Stimulated activated effector memory CD8-positive, alpha-beta T cell treated with anti-CD3 and anti-CD28 coated beads, Interleukin-12 subunit alpha, Interleukin-12 subunit beta, amount 100 ng/mL, for 72 hours (primary cell): Measurements from ENCODE around the gene MTRFR.
A peak's percentile ranks its signal among the peaks of the same experiment; 100 is the strongest.

ENCODE experiments used
- ATAC-seq: fragments of 150-1000 bp; cut with Tn5 transposase; 2 replicates; pipeline ENCODE4 v1.10.0; 2021
- DNase-seq, 2 donors: peaks; one replicate each; pipeline ENCODE4 v3.0.0; 2021 to 2022; ENCODE audit warnings: low spot score in 2 of 2
- H3K27ac Mint-ChIP-seq: one replicate; pipeline ENCODE4 v1.8.0; 2022; ENCODE audit warnings: mild to moderate bottlenecking, mixed read lengths
- H3K36me3 Mint-ChIP-seq: one replicate; pipeline ENCODE4 v1.8.0; 2022; ENCODE audit warnings: mild to moderate bottlenecking, mixed read lengths
- H3K4me1 Mint-ChIP-seq: one replicate; pipeline ENCODE4 v1.8.0; 2022; ENCODE audit warnings: mixed read lengths
- H3K4me3 Mint-ChIP-seq: one replicate; pipeline ENCODE4 v1.8.0; 2022; ENCODE audit warnings: mild to moderate bottlenecking, mixed read lengths
- H3K9me3 Mint-ChIP-seq: one replicate; pipeline ENCODE4 v1.8.0; 2022; ENCODE audit warnings: mixed read lengths

Gene MTRFR

DNA sequence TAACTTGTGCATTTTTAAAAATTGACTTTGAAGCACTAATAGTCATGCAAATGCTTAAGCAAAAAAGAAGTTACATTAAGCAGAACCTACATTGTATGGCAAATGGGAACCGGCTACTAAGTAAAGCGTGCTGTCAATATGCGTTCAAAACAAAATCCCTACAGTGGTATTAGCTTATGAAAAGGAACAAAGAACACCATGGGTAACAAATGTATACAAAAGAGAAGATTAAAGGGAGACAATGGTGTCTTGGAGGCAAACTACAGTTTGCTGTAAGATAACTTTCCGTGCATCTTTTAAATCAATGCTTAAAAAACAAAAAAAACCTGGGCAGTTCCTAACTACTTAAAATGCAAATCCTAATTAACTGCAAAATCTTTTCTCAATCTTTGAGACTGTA, 28.0 kb downstream of the MTRFR start:
- no peak for ATAC-seq
- H3K36me3 Mint-ChIP-seq, result peaks cover 70% of the 10 kb centered on the region
- H3K27ac Mint-ChIP-seq, result no peak overlapping the region
- no peaks in the 10 kb centered on the region for H3K9me3 Mint-ChIP-seq
- no peak for DNase-seq
- H3K4me3 Mint-ChIP-seq, result no peak overlapping the region
- H3K4me1 Mint-ChIP-seq, result peaks cover 6% of the 10 kb centered on the region

GRCh38 chr12:123263196-123263817, 30.1 kb downstream of the MTRFR start:
- Mint-ChIP-seq H3K4me1 (peaks cover 11% of the 10 kb centered on the region), H3K36me3 (peaks cover 48% of the 10 kb centered on the region), H3K9me3 (no peaks in the 10 kb centered on the region), H3K4me3 (no peak overlapping the region), H3K27ac (no peak overlapping the region)
- ATAC-seq (no peak), DNase-seq (no peak)

GRCh38 chr12:123264642-123265041, 31.4 kb downstream of the MTRFR start:
- ATAC-seq, result peak; percentile 31
- Mint-ChIP-seq H3K9me3 (no peaks in the 10 kb centered on the region), H3K36me3 (peaks cover 35% of the 10 kb centered on the region), H3K27ac (no peak overlapping the region), H3K4me1 (peaks cover 16% of the 10 kb centered on the region), H3K4me3 (no peak overlapping the region)
- DNase-seq, result no peak

DNA sequence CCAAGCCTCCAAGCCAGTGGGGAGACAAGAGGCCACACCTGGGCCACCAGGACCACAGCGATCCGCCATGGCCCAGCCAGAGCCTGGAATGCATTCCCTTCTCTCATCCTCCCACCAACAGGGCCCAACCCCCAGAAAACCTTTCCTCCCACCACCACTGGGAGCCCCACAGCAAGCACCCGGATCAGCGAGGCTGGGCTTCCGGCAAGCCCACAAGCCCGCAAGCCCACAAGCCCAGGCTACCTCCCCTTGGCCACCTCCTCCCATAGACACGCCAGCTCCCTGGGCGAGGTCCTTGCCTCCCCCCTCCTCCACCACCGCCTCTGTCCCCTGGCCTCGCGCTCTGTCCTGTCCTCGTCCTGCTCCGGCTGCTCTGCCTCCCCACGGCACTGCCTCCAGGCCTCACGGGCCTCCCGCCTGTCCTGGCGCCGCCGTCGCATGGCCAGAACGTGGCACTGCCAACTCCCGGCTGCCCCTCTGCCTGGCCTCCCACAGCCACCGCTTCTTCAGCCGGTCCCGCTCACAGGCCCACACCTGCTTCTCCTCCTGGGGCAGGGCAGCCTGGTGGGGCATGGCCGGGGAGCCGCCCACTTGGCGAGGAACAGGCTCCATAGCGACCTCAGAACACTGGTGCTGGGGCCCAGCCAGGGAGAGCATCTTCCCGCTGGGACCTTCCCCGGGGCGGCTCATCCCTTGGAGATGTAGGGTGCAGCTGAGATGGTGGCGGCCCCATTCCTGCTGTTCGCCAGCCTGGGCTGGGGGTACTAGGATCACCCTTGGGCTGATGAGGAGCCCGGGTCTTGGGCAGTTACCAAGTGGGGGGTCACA, 32.8 kb downstream of the MTRFR start:
- H3K36me3 Mint-ChIP-seq, result peaks cover 21% of the 10 kb centered on the region
- no peak for DNase-seq
- H3K27ac Mint-ChIP-seq, result no peak overlapping the region
- peaks cover 25% of the 10 kb centered on the region for H3K4me1 Mint-ChIP-seq
- no peak overlapping the region for H3K4me3 Mint-ChIP-seq
- ATAC-seq, result no peak
- H3K9me3 Mint-ChIP-seq, result no peaks in the 10 kb centered on the region

GRCh38 chr12:123266679-123267277, 33.5 kb downstream of the MTRFR start:
- peaks cover 25% of the 10 kb centered on the region for H3K4me1 Mint-ChIP-seq
- no peak for DNase-seq
- no peak overlapping the region for H3K4me3 Mint-ChIP-seq
- H3K36me3 Mint-ChIP-seq, result peaks cover 17% of the 10 kb centered on the region
- no peak for ATAC-seq
- H3K9me3 Mint-ChIP-seq, result no peaks in the 10 kb centered on the region
- H3K27ac Mint-ChIP-seq, result peak overlapping the region; percentile 54

GRCh38 chr12:123267335-123267920, 34.2 kb downstream of the MTRFR start:
- Mint-ChIP-seq H3K36me3 (peaks cover 13% of the 10 kb centered on the region), H3K27ac (peak overlapping the region; percentile 54), H3K4me1 (peaks cover 25% of the 10 kb centered on the region), H3K4me3 (no peak overlapping the region), H3K9me3 (no peaks in the 10 kb centered on the region)
- ATAC-seq (no peak), DNase-seq (no peak)

- peaks cover 25% of the 10 kb centered on the region for H3K4me1 Mint-ChIP-seq
- no peaks in the 10 kb centered on the region for H3K9me3 Mint-ChIP-seq
- H3K36me3 Mint-ChIP-seq, result peaks cover 6% of the 10 kb centered on the region
- no peak overlapping the region for H3K4me3 Mint-ChIP-seq
- ATAC-seq (no peak), DNase-seq (no peak)
- H3K27ac Mint-ChIP-seq, result peak overlapping the region; percentile 54
Measured at GRCh38 chr12:123267991-123268843, 35.0 kb downstream of the MTRFR start.

GRCh38 chr12:123268850-123269249, 35.6 kb downstream of the MTRFR start:
- Mint-ChIP-seq H3K4me3 (peak overlapping the region; percentile 75), H3K27ac (no peak overlapping the region), H3K4me1 (peaks cover 25% of the 10 kb centered on the region), H3K9me3 (no peaks in the 10 kb centered on the region), H3K36me3 (peaks cover 6% of the 10 kb centered on the region)
- DNase-seq (no peak), ATAC-seq (no peak)

DNA sequence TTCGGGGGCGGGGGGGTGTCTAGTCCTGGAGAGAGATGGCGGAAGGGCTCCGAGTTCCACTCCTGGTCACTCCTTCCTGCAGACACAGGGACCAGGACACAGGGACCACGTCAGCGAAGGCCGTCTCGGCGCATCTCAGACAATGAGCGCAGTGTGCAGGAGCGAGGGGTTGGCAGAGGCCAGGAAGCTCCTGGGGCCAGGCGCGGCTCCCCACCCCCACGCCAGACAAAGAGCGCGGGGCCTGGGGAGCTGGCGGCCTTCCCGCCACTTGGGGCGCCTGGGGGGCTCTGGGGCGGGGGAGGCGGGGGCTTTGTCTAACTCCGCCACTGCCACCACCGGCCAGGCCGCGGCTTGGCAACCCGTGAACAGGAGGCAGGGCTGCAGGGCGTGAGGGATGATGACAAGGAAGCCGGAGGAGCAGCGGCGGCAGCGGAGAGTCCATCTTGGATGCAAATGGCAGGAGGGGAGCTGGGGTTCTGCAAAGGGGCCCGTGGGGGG, 36.2 kb downstream of the MTRFR start:
- DNase-seq, result peak in 1 of 2 donors; percentile 61
- no peaks in the 10 kb centered on the region for H3K9me3 Mint-ChIP-seq
- H3K27ac Mint-ChIP-seq, result peak overlapping the region; percentile 70
- peaks cover 4% of the 10 kb centered on the region for H3K36me3 Mint-ChIP-seq
- peaks cover 24% of the 10 kb centered on the region for H3K4me1 Mint-ChIP-seq
- no peak for ATAC-seq
- peak overlapping the region; percentile 75 for H3K4me3 Mint-ChIP-seq

GRCh38 chr12:123269896-123270213, 36.6 kb downstream of the MTRFR start:
- Mint-ChIP-seq H3K4me1 (peaks cover 20% of the 10 kb centered on the region), H3K9me3 (no peaks in the 10 kb centered on the region), H3K27ac (peak overlapping the region; percentile 70), H3K36me3 (peaks cover under 1% of the 10 kb centered on the region), H3K4me3 (peak overlapping the region; percentile 75)
- no peak for DNase-seq
- no peak for ATAC-seq

DNA sequence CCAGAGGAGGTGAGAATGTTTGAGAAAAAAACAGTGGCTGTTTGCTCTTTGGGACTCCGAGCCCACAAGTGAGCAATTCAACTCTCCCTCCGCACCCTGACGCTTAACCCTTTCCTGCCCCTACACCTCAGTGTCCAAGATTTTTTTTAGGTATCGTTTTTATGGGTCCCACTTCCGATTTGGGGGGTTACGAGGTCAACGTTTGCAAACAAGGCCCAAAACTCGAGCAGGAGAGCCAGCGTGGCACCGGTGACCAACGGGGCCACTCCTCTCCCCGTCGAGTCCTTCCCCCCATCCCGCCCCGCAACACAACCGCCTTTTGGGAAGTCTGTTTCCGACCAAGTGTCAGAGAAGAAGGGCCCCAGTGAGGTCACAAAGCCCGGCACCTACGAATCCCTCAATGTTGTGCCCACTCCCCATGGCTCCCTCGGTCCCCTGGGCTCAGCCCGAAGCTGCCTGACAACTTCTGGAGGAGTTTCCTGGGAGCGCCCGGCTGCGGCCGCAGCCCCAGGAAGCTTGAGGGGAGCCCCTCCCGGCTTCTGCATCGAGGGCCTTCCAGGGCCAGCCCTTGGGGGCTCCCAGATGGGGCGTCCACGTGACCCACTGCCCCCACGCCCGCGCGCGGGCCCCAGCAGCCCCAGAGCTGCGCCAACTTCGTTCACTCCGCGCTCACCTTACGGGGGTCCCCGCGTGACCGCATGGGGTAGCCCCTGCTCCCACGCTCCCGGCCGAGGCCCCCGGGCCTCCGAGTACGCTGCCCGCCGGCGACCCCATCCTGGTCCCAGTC, 37.2 kb downstream of the MTRFR start:
- no peaks in the 10 kb centered on the region for H3K36me3 Mint-ChIP-seq
- peak; percentile 26 for ATAC-seq
- peaks cover 20% of the 10 kb centered on the region for H3K4me1 Mint-ChIP-seq
- DNase-seq, result peak in 1 of 2 donors; percentile 71
- H3K27ac Mint-ChIP-seq, result peak overlapping the region; percentile 70
- peak overlapping the region; percentile 75 for H3K4me3 Mint-ChIP-seq
- H3K9me3 Mint-ChIP-seq, result no peaks in the 10 kb centered on the region

GRCh38 chr12:123271001-123271668, 37.9 kb downstream of the MTRFR start:
- ATAC-seq (peak; percentile 87), DNase-seq (peak; percentile 71 to 83)
- Mint-ChIP-seq H3K4me1 (peaks cover 20% of the 10 kb centered on the region), H3K9me3 (no peaks in the 10 kb centered on the region), H3K4me3 (peak overlapping the region; percentile 75), H3K27ac (no peak overlapping the region), H3K36me3 (no peaks in the 10 kb centered on the region)

GRCh38 chr12:123273166-123273565, 39.9 kb downstream of the MTRFR start:
- H3K4me3 Mint-ChIP-seq, result peak overlapping the region; percentile 45
- H3K9me3 Mint-ChIP-seq, result no peaks in the 10 kb centered on the region
- peaks cover 20% of the 10 kb centered on the region for H3K4me1 Mint-ChIP-seq
- ATAC-seq (no peak), DNase-seq (no peak)
- H3K36me3 Mint-ChIP-seq, result no peaks in the 10 kb centered on the region
- H3K27ac Mint-ChIP-seq, result no peak overlapping the region
